A673 (cell line): ENCODE data around the gene RNASET2.

Experiments
- EZH2 ChIP-seq: fragments of 200-600 bp; sonication (generic); IDR thresholded peaks from 2 replicates; pipeline ENCODE4 v1.6.1; 2017; ENCODE audit warnings: borderline replicate concordance, low read depth, mild to moderate bottlenecking, mixed read lengths, antibody characterized with exemption, low read length; ENCODE audit not compliant: poor library complexity, severe bottlenecking
- TF ChIP-seq, protein P1 (sequence below): fragments of 300-800, 200-600 bp; sonication (generic); conservative IDR thresholded peaks from 2 replicates; pipeline ENCODE4 v1.5.1; 2017; ENCODE audit warnings: low read depth, mild to moderate bottlenecking, antibody characterized with exemption, low read length, moderate library complexity, mixed read lengths

DNA sequence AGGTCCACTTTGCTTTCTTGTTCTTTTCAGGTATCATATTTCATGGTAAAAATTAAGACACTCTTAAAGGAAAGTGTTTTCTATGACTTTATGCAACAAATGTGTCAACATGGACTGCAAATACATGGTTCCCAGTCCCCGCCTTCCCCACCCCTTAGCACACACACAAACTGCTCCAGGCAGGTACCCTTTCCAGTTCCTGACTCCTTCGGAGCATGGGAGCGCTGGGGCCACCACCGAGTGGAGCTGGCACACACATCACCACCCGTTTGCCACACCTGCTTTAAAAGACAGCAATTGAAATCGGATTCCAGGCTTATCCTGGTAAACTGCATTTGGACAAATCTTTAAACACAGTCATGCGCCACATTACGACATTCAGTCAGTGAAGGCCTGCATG lies 22.2 kb downstream of the RNASET2 start:
- no peak for TF ChIP-seq EZH2
- TF ChIP-seq, protein P1, sequence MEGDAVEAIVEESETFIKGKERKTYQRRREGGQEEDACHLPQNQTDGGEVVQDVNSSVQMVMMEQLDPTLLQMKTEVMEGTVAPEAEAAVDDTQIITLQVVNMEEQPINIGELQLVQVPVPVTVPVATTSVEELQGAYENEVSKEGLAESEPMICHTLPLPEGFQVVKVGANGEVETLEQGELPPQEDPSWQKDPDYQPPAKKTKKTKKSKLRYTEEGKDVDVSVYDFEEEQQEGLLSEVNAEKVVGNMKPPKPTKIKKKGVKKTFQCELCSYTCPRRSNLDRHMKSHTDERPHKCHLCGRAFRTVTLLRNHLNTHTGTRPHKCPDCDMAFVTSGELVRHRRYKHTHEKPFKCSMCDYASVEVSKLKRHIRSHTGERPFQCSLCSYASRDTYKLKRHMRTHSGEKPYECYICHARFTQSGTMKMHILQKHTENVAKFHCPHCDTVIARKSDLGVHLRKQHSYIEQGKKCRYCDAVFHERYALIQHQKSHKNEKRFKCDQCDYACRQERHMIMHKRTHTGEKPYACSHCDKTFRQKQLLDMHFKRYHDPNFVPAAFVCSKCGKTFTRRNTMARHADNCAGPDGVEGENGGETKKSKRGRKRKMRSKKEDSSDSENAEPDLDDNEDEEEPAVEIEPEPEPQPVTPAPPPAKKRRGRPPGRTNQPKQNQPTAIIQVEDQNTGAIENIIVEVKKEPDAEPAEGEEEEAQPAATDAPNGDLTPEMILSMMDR, result no peak
